ENCODE measurements around the gene CALN1. TPM values are rescaled to one million over a fixed set of nuclear protein-coding genes. Genes with fewer than 3 reads are reported as not detected.

Gene CALN1
- total RNA-seq, 2 donors from 2014 or later, result 0.52 to 1.6 TPM

DNA sequence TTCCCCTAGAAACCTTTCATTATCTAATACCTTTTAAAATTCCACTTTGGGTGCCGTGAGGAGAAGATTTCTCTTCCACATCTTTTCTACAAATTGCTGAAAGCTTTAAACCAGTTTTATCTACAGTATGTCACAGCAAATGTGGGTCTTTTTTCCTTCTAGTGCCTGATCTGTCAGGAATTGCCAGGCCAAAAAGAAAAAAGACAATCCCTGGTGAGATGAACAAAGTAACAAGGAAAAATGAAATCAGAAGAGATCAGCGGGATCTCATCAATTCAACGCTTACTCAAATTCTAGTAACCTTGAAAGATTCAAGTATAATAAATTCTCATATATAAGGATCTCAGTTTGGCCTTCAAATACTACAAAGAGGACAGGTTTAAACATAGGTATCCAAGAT lies 449.5 kb downstream of the CALN1 start:
- WGBS, 2 donors, result 83 to 88% methylated on average over 3 of the region's 3 CpGs
- Histone ChIP-seq H3K27me3 (no peaks in the 10 kb centered on the region), H3K4me3 (no peak overlapping the region), H3K36me3 (replicated peaks in 1 of 2; ENCODE audit: insufficient read depth in 1 of 2, low read depth in 2 of 2) (no peaks in the 10 kb centered on the region), H3K27ac (no peak overlapping the region), H3K9me3 (no peaks in the 10 kb centered on the region), H3K4me1 (no peaks in the 10 kb centered on the region)
- no peak for DNase-seq
- intact Hi-C loops (cut with DNase I), result no loop called here
- ATAC-seq, result no peak
- TF ChIP-seq, protein P1, sequence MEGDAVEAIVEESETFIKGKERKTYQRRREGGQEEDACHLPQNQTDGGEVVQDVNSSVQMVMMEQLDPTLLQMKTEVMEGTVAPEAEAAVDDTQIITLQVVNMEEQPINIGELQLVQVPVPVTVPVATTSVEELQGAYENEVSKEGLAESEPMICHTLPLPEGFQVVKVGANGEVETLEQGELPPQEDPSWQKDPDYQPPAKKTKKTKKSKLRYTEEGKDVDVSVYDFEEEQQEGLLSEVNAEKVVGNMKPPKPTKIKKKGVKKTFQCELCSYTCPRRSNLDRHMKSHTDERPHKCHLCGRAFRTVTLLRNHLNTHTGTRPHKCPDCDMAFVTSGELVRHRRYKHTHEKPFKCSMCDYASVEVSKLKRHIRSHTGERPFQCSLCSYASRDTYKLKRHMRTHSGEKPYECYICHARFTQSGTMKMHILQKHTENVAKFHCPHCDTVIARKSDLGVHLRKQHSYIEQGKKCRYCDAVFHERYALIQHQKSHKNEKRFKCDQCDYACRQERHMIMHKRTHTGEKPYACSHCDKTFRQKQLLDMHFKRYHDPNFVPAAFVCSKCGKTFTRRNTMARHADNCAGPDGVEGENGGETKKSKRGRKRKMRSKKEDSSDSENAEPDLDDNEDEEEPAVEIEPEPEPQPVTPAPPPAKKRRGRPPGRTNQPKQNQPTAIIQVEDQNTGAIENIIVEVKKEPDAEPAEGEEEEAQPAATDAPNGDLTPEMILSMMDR (IDR thresholded peaks at IDR 0.05), result no peak
- TF ChIP-seq POLR2A (IDR thresholded peaks at IDR 0.05), result no peak

DNA sequence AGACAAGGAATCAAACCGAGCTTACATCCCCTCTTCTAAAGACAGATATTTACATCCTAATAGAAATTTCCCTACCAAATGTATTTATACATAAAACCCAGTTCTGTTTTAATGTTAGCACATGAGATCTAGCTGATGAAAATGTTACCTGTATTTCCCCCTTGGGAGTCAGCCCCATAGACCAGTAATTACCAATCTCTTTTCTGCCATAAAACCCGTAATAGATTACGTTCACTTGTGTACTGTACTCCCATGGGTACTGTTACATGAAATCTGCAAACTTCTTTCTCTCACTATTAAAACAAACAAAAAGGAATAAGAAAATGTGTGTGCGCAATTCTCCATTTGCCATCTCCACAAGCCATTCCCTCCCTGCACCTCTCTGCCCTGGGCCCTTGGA lies 450.9 kb downstream of the CALN1 start:
- intact Hi-C loops (cut with DNase I), result no loop called here
- Histone ChIP-seq H3K27ac (no peak overlapping the region), H3K9me3 (no peaks in the 10 kb centered on the region), H3K36me3 (replicated peaks in 1 of 2; ENCODE audit: insufficient read depth in 1 of 2, low read depth in 2 of 2) (no peaks in the 10 kb centered on the region), H3K27me3 (no peaks in the 10 kb centered on the region), H3K4me3 (no peak overlapping the region), H3K4me1 (no peaks in the 10 kb centered on the region)
- DNase-seq (no peak), ATAC-seq (no peak)
- WGBS, 2 donors, result 82 to 92% methylated on average over 4 of the region's 4 CpGs
- TF ChIP-seq, protein P1 (IDR thresholded peaks at IDR 0.05), result no peak
- no peak for TF ChIP-seq POLR2A (IDR thresholded peaks at IDR 0.05)

DNA sequence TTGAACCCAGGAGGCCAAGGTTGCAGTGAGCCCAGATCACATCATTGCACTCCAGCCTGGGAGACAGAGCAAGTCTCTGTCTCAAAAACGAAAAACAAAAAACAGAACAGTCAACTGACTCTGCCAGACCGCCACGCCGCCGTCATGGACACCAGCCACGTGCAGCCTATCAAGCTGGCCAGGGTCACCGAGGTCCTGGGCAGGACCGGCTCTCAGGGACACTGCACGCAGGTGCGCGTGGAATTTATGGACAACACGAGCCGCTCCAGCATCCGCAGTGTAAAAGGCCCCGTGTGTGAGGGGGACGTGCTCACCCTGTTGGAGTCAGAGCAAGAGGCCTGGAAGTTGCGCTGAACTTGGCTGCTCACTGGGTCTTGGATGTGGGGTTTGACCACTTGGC lies 470.0 kb downstream of the CALN1 start:
- no peaks in the 10 kb centered on the region for H3K9me3 ChIP-seq
- intact Hi-C loops (cut with DNase I), result no loop called here
- no peaks in the 10 kb centered on the region for H3K27me3 ChIP-seq
- no peaks in the 10 kb centered on the region for H3K36me3 ChIP-seq (replicated peaks in 1 of 2; ENCODE audit: insufficient read depth in 1 of 2, low read depth in 2 of 2)
- 90 to 94% methylated on average over 17 of the region's 17 CpGs for WGBS, 2 donors
- DNase-seq (no peak), ATAC-seq (no peak)
- H3K27ac ChIP-seq, result no peak overlapping the region
- TF ChIP-seq POLR2A (IDR thresholded peaks at IDR 0.05), result no peak
- TF ChIP-seq, protein P1 (IDR thresholded peaks at IDR 0.05), result no peak
- no peak overlapping the region for H3K4me3 ChIP-seq
- H3K4me1 ChIP-seq, result no peaks in the 10 kb centered on the region

DNA sequence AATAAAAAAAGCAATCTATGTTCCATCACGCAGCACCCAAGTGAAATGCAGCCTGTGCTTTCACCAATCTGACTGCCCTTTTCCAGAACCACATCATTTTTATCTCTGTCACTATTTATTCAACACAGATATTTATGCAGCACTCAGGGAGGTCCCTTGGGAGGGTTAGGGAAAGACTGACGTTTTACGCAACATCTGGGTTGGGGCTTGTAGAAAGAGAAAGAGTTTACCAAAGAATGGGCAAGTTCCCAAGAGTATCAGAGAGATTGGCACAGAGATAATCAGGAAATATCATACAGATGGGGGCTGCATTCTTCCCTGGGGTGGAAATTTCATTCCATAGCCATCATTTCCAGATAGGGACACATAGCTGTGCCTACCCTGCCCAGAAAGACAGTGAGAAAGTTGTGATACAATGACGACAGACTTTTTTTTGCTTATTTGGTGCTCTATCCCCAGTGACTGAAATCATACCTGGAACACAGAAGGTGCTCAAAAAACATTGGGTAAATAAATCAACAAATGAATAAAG lies 474.2 kb downstream of the CALN1 start:
- TF ChIP-seq, protein P1 (IDR thresholded peaks at IDR 0.05), result no peak
- no peak for TF ChIP-seq POLR2A (IDR thresholded peaks at IDR 0.05)
- no peak overlapping the region for H3K27ac ChIP-seq
- DNase-seq (no peak), ATAC-seq (no peak)
- no peaks in the 10 kb centered on the region for H3K9me3 ChIP-seq
- no peaks in the 10 kb centered on the region for H3K36me3 ChIP-seq (replicated peaks in 1 of 2; ENCODE audit: insufficient read depth in 1 of 2, low read depth in 2 of 2)
- H3K4me1 ChIP-seq, result no peaks in the 10 kb centered on the region
- 54 to 57% methylated on average over 4 of the region's 4 CpGs for WGBS, 2 donors
- H3K27me3 ChIP-seq, result no peaks in the 10 kb centered on the region
- intact Hi-C loops (cut with DNase I), result no loop called here
- H3K4me3 ChIP-seq, result no peak overlapping the region

DNA sequence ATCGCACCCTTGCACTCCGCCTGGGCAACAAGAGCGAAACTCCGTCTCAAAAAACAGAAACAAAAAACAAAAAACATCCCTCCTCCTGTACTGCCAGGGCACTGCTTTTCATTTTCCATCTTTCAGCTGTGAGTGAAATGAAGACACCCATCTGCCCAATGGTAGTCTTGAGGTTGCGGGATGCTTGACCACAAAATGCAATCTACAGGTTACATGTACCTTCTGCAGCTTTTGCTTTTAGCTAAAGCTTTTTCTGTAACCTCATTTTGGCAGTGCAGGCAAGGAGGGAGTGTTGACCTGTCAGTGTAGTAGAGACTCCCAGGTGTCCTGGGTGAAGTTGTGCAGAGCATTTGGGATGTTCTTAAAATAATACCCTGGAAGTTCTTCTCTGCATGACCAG lies 476.5 kb downstream of the CALN1 start:
- intact Hi-C loops (cut with DNase I), result no loop called here
- 85 to 86% methylated on average over 5 of the region's 5 CpGs for WGBS, 2 donors

More for the DNA sequence above, 476.5 kb downstream of the CALN1 start:
- Histone ChIP-seq H3K36me3 (replicated peaks in 1 of 2; ENCODE audit: insufficient read depth in 1 of 2, low read depth in 2 of 2) (no peaks in the 10 kb centered on the region), H3K27me3 (no peaks in the 10 kb centered on the region), H3K4me3 (no peak overlapping the region), H3K4me1 (no peaks in the 10 kb centered on the region), H3K27ac (no peak overlapping the region), H3K9me3 (no peaks in the 10 kb centered on the region)
- no peak for DNase-seq
- ATAC-seq, result no peak
- no peak for TF ChIP-seq POLR2A (IDR thresholded peaks at IDR 0.05)
- TF ChIP-seq, protein P1 (IDR thresholded peaks at IDR 0.05), result no peak
